AG09319 (cell line): Measurements from ENCODE around the gene OFD1.

Experiments
- DNase-seq: peaks from one replicate; pipeline ENCODE4 v3.0.0-alpha.2; 2010; ENCODE audit warnings: low read depth; ENCODE audit errors: extremely low read depth
- CTCF ChIP-seq: IDR thresholded peaks from 2 replicates; pipeline ENCODE4 v1.5.1; 2011; ENCODE audit warnings: low read depth, mild to moderate bottlenecking, inconsistent platforms, low read length, moderate library complexity

Gene OFD1

DNA sequence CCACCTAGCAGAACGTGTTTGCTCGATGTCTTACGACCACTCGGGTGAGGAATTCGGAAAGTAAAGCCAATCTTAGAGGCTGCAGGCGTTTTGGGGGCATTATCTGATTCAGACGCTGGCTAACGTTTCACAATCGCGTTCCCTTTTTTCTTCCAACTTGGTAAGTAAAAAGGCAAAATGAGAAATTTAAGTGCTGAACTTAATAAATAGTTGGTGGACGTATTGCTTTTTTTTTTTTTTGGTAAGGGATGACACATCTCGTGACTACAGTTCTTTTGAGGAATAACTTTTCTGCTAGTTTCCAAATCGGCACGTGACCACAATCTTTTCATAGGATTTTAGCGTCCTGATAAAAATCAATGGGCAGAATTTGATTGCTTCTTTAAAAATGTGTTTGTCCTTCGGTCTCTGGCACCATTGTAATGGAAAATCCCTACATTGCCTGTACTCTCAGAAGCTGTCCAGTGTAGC lies 44.8 kb upstream of the OFD1 start:
- TF ChIP-seq CTCF = no peak
- DNase-seq = no peak

DNA sequence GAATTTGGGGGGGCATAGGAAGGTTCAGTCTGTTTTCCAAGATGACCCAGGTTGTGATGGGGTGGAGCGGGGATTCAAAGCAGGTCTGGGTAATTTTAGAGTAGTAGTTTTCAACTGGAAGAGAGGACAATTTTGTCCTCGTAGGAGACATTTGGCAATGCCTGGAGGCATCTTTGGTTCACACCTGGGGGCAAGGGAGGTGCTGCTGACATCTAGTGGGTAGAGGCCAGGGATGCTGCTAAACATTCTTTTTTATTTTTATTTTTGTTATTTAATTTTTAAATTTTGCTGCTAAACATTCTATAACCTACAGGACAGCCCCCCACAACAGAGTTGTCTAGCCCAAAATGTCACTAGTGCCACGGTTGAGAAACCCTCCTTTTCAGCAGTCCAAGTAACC lies 43.7 kb upstream of the OFD1 start:
- peak; percentile 7 for TF ChIP-seq CTCF
- DNase-seq = no peak

GRCh38 chrX:13691841-13692371 lies 42.6 kb upstream of the OFD1 start:
- TF ChIP-seq CTCF = no peak
- DNase-seq = no peak

- DNase-seq = no peak
- TF ChIP-seq CTCF = no peak
Measured at GRCh38 chrX:13692771-13693231, 41.7 kb upstream of the OFD1 start.

DNA sequence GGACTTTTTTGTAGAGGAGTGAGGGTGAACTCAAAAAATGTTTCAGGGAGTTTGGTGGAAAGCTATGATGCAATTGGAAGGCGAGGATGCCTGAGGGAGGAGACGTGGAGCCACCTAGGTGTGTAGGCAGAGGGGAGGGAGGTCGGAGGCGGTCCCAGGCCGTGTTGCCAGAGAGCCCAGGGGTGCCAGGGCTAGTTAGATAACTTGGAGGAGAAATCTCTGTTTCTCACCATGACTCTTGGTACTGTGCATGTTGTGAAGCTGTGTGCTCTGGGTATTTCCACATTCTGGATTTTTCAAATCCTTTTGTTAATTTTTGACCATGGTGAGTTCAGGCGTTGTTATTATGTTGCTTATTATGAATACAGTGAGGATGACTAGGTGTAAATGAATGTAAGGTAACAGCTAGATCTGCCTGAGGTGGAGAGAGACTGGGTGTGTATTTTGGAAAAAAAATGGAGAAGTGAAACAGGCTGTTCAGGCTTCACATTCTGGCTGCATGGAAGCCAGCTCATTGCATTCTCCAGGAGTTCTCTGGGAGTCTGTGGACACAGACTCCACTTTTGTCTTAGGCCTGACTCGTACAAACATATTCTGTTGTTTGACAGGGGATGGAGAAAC lies 41.1 kb upstream of the OFD1 start:
- no peak for TF ChIP-seq CTCF
- DNase-seq = no peak

DNA sequence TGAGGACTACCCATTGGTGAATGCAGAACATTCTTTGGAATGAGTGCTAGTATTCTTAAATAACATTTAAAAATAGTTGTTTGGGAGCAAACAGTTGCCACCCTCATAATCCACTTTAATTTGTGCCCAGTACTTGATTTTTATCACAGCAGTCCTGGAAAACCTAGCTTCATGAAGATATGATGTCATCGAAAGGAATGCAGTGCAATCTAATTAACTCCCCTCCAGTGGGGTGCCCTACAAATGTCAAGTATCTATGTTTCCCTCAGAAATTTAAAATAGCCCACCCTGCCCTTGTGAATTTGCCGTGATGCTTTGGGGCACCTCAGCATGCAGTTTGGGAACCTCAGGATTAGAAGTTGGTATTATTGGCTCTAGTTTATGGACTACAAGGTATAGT lies 40.2 kb upstream of the OFD1 start:
- TF ChIP-seq CTCF = no peak

GRCh38 chrX:13694983-13695382 lies 39.6 kb upstream of the OFD1 start:
- no peak for DNase-seq

More for the DNA sequence above, 40.2 kb upstream of the OFD1 start:
- DNase-seq = no peak

More at GRCh38 chrX:13694983-13695382, 39.6 kb upstream of the OFD1 start:
- TF ChIP-seq CTCF = no peak
